Osteoblast (primary cell): ENCODE data around the gene SMIM3. TPM values are rescaled to one million over a fixed set of nuclear protein-coding genes. Genes with fewer than 3 reads are reported as not detected.

ENCODE experiments used
- DNase-seq: peaks from one replicate; pipeline ENCODE4 v3.0.0; 2011; ENCODE audit warnings: low spot score, mixed read lengths; ENCODE audit not compliant: insufficient read length; ENCODE audit errors: missing footprints
- H2AFZ ChIP-seq: 2 replicates; pipeline ENCODE4 v1.6.0; 2011; ENCODE audit warnings: mild to moderate bottlenecking, low read length
- H3K27ac ChIP-seq: 2 replicates; pipeline ENCODE4 v1.5.1; 2011; ENCODE audit warnings: mild to moderate bottlenecking, low read depth, low read length, moderate library complexity
- H3K27me3 ChIP-seq: 2 replicates; pipeline ENCODE4 v1.6.0; 2012; ENCODE audit warnings: mild to moderate bottlenecking, control low read depth, inconsistent platforms, low read length, moderate library complexity; ENCODE audit not compliant: insufficient read depth
- H3K36me3 ChIP-seq: 2 replicates; pipeline ENCODE4 v1.5.1; 2011; ENCODE audit warnings: mild to moderate bottlenecking, low read length, control low read depth, moderate library complexity; ENCODE audit not compliant: insufficient read depth
- H3K4me1 ChIP-seq: 2 replicates; pipeline ENCODE4 v1.5.1; 2011; ENCODE audit warnings: mild to moderate bottlenecking, low read length, control low read depth, moderate library complexity; ENCODE audit not compliant: insufficient read depth
- H3K4me2 ChIP-seq: 2 replicates; pipeline ENCODE4 v1.6.0; 2011; ENCODE audit warnings: mild to moderate bottlenecking, low read length; ENCODE audit not compliant: insufficient read depth
- H3K4me3 ChIP-seq: fragments of 200-600 bp; sonication (generic); 3 replicates; pipeline ENCODE4 v1.5.1; 2012; ENCODE audit warnings: mild to moderate bottlenecking, low read length, inconsistent platforms; ENCODE audit not compliant: insufficient read depth
- H3K79me2 ChIP-seq: 2 replicates; pipeline ENCODE4 v1.6.0; 2012; ENCODE audit warnings: mild to moderate bottlenecking, low read length, control low read depth, inconsistent platforms; ENCODE audit not compliant: insufficient read depth
- H3K9me3 ChIP-seq: 2 replicates; pipeline ENCODE4 v1.5.1; 2011; ENCODE audit warnings: low read depth, low read length, control low read depth
- H4K20me1 ChIP-seq: 2 replicates; pipeline ENCODE4 v1.6.0; 2012; ENCODE audit warnings: mild to moderate bottlenecking, low read length, control low read depth; ENCODE audit not compliant: insufficient read depth
- CTCF ChIP-seq: IDR thresholded peaks from 2 replicates; pipeline ENCODE4 v1.5.1; 2011; ENCODE audit warnings: mild to moderate bottlenecking, low read depth, low read length, moderate library complexity; ENCODE audit errors: extremely low read depth
- total RNA-seq: library from RNA; depleted of rRNA; stranded (reverse); fragments of >200 nt; gene quantifications from 2 replicates; pipeline ENCODE4 v1.2.3, GENCODE V29; 2012

The SMIM3 gene
- total RNA-seq, 1 donor = 46.3 TPM

- H3K4me3 ChIP-seq = no peak overlapping the region
- no peaks in the 10 kb centered on the region for H3K27me3 ChIP-seq
- no peak overlapping the region for H3K4me2 ChIP-seq
- H3K4me1 ChIP-seq = peaks cover 12% of the 10 kb centered on the region
- no peaks in the 10 kb centered on the region for H3K79me2 ChIP-seq
- H4K20me1 ChIP-seq = no peaks in the 10 kb centered on the region
- DNase-seq = no peak
- no peak overlapping the region for H3K27ac ChIP-seq
- no peak for TF ChIP-seq CTCF
- H2AFZ ChIP-seq = no peak overlapping the region
- no peaks in the 10 kb centered on the region for H3K9me3 ChIP-seq
- H3K36me3 ChIP-seq = no peaks in the 10 kb centered on the region
Observed at GRCh38 chr5:150765799-150766169, 12.8 kb upstream of the SMIM3 start.

GRCh38 chr5:150766251-150766650, 12.3 kb upstream of the SMIM3 start:
- H3K4me2 ChIP-seq = no peak overlapping the region
- no peak for TF ChIP-seq CTCF
- H4K20me1 ChIP-seq = no peaks in the 10 kb centered on the region
- H2AFZ ChIP-seq = no peak overlapping the region
- H3K27ac ChIP-seq = no peak overlapping the region
- H3K79me2 ChIP-seq = no peaks in the 10 kb centered on the region
- no peaks in the 10 kb centered on the region for H3K36me3 ChIP-seq
- H3K27me3 ChIP-seq = no peaks in the 10 kb centered on the region
- no peak for DNase-seq
- no peaks in the 10 kb centered on the region for H3K9me3 ChIP-seq
- no peak overlapping the region for H3K4me3 ChIP-seq
- H3K4me1 ChIP-seq = peaks cover 12% of the 10 kb centered on the region

- H3K27me3 ChIP-seq = no peaks in the 10 kb centered on the region
- TF ChIP-seq CTCF = no peak
- H3K79me2 ChIP-seq = no peaks in the 10 kb centered on the region
- DNase-seq = no peak
- no peak overlapping the region for H3K27ac ChIP-seq
- H3K4me3 ChIP-seq = no peak overlapping the region
- no peaks in the 10 kb centered on the region for H3K9me3 ChIP-seq
- H3K36me3 ChIP-seq = no peaks in the 10 kb centered on the region
- H2AFZ ChIP-seq = no peak overlapping the region
- no peaks in the 10 kb centered on the region for H4K20me1 ChIP-seq
- peaks cover 14% of the 10 kb centered on the region for H3K4me1 ChIP-seq
- H3K4me2 ChIP-seq = no peak overlapping the region
Observed at GRCh38 chr5:150771034-150771795, 7.3 kb upstream of the SMIM3 start.

- H3K27me3 ChIP-seq = no peaks in the 10 kb centered on the region
- H4K20me1 ChIP-seq = no peaks in the 10 kb centered on the region
- H3K9me3 ChIP-seq = no peaks in the 10 kb centered on the region
- H3K36me3 ChIP-seq = no peaks in the 10 kb centered on the region
- no peak overlapping the region for H3K4me3 ChIP-seq
- DNase-seq = peak; percentile 77
- H3K4me1 ChIP-seq = peaks cover 29% of the 10 kb centered on the region
- H3K27ac ChIP-seq = peak overlapping the region; percentile 60
- peaks cover 21% of the 10 kb centered on the region for H3K79me2 ChIP-seq
- TF ChIP-seq CTCF = no peak
- H2AFZ ChIP-seq = no peak overlapping the region
- H3K4me2 ChIP-seq = peak overlapping the region; percentile 59
Observed at GRCh38 chr5:150774145-150774544, 4.4 kb upstream of the SMIM3 start.
